GM23338 (cell line): Measurements from ENCODE around the gene JAG2. TPM values are rescaled to one million over a fixed set of nuclear protein-coding genes. Genes with fewer than 3 reads are reported as not detected.

Experiments used
- ATAC-seq: fragments of 200-7000 bp; cut with Tn5 transposase; 3 replicates; pipeline ENCODE4 v1.9.1; 2020
- DNase-seq: peaks from one replicate; pipeline ENCODE4 v3.0.0-alpha.2; 2015; ENCODE audit warnings: low spot score
- H2AFZ ChIP-seq: fragments of 200-600 bp; sonication (generic); 2 replicates; pipeline ENCODE4 v1.8.0; 2016; ENCODE audit warnings: antibody characterized with exemption, mild to moderate bottlenecking, moderate library complexity
- H3F3A ChIP-seq: fragments of 200-600 bp; sonication (generic); replicated peaks from 2 replicates; pipeline ENCODE4 v1.8.0; 2017; ENCODE audit warnings: antibody characterized with exemption, mixed run types, low read depth
- H3K27ac ChIP-seq: fragments of 200-600 bp; sonication (generic); 2 replicates; pipeline ENCODE4 v1.6.1; 2016; ENCODE audit warnings: low read depth
- H3K27me3 ChIP-seq: fragments of 200-600 bp; sonication (generic); 2 replicates; pipeline ENCODE4 v1.8.0; 2016; ENCODE audit warnings: mild to moderate bottlenecking, mixed run types, moderate library complexity; ENCODE audit not compliant: insufficient read depth
- H3K36me3 ChIP-seq: fragments of 200-600 bp; sonication (generic); 2 replicates; pipeline ENCODE4 v1.8.0; 2016; ENCODE audit warnings: mild to moderate bottlenecking; ENCODE audit not compliant: insufficient read depth
- H3K4me1 ChIP-seq: fragments of 200-600 bp; sonication (generic); 2 replicates; pipeline ENCODE4 v1.8.0; 2016; ENCODE audit warnings: mild to moderate bottlenecking, moderate library complexity; ENCODE audit not compliant: insufficient read depth
- H3K4me2 ChIP-seq: fragments of 200-600 bp; sonication (generic); 2 replicates; pipeline ENCODE4 v1.7.1; 2017; ENCODE audit warnings: mixed run types
- H3K4me3 ChIP-seq: fragments of 200-600 bp; sonication (generic); 2 replicates; pipeline ENCODE4 v1.6.1; 2016; ENCODE audit warnings: mixed run types
- H3K79me2 ChIP-seq: fragments of 200-600 bp; sonication (generic); replicated peaks from 2 replicates; pipeline ENCODE4 v1.8.0; 2017; ENCODE audit warnings: mild to moderate bottlenecking; ENCODE audit not compliant: insufficient read depth
- H3K9me2 ChIP-seq: fragments of 200-600 bp; sonication (generic); 2 replicates; pipeline ENCODE4 v1.8.0; 2017; ENCODE audit not compliant: insufficient read depth
- H4K20me1 ChIP-seq: fragments of 200-600 bp; sonication (generic); replicated peaks from 2 replicates; pipeline ENCODE4 v1.8.0; 2017; ENCODE audit warnings: mild to moderate bottlenecking; ENCODE audit not compliant: insufficient read depth
- H3K27ac Mint-ChIP-seq: 2 replicates; pipeline ENCODE4 v1.8.0; 2020; ENCODE audit warnings: inconsistent platforms, mild to moderate bottlenecking, moderate library complexity, mixed read lengths
- H3K27me3 Mint-ChIP-seq: 3 replicates; pipeline ENCODE4 v1.8.0; 2022; ENCODE audit warnings: low read depth, mild to moderate bottlenecking, moderate library complexity, mixed read lengths, inconsistent platforms; ENCODE audit not compliant: insufficient read depth, poor library complexity
- H3K36me3 Mint-ChIP-seq: 3 replicates; pipeline ENCODE4 v1.8.0; 2021; ENCODE audit warnings: low read depth, mild to moderate bottlenecking, inconsistent platforms, moderate library complexity, mixed read lengths
- H3K4me1 Mint-ChIP-seq: 3 replicates; pipeline ENCODE4 v1.8.0; 2020; ENCODE audit warnings: mild to moderate bottlenecking, inconsistent platforms, mixed read lengths
- H3K4me3 Mint-ChIP-seq: 3 replicates; pipeline ENCODE4 v1.8.0; 2021; ENCODE audit warnings: moderate library complexity, mild to moderate bottlenecking, inconsistent platforms, mixed read lengths
- H3K9me3 Mint-ChIP-seq: 3 replicates; pipeline ENCODE4 v1.8.0; 2020; ENCODE audit warnings: moderate library complexity, mild to moderate bottlenecking, inconsistent platforms, mixed read lengths
- EZH2 ChIP-seq: fragments of 200-600 bp; sonication (generic); IDR thresholded peaks from one replicate; pipeline ENCODE4 v1.8.0; 2017; ENCODE audit warnings: antibody characterized with exemption, mild to moderate bottlenecking, low read depth; ENCODE audit not compliant: unreplicated experiment
- JUNB ChIP-seq: IDR thresholded peaks from one replicate; pipeline ENCODE4 v1.6.1; 2016; ENCODE audit warnings: antibody characterized with exemption; ENCODE audit not compliant: unreplicated experiment
- NANOG ChIP-seq: IDR thresholded peaks from 2 replicates; pipeline ENCODE4 v1.6.1; 2016; ENCODE audit warnings: antibody characterized with exemption, borderline replicate concordance
- STAT1 ChIP-seq: IDR thresholded peaks from one replicate; pipeline ENCODE4 v1.6.1; 2016; ENCODE audit warnings: antibody characterized with exemption; ENCODE audit not compliant: unreplicated experiment
- ZNF331 ChIP-seq: fragments of 250-450 bp; sonication (Bioruptor Pico); IDR thresholded peaks from 2 replicates; pipeline ENCODE4 v1.5.0; 2020; ENCODE audit warnings: low read depth, mild to moderate bottlenecking, moderate library complexity
- ZNF462 ChIP-seq: fragments of 250-450 bp; sonication (Bioruptor Pico); IDR thresholded peaks from 2 replicates; pipeline ENCODE4 v1.5.0; 2020; ENCODE audit warnings: mild to moderate bottlenecking, moderate library complexity
- polyA plus RNA-seq: library from polyadenylated mRNA; unstranded; fragments of >200 nt; fragmentation: Nextera tagmentation; extraction: Ambion mirVana; gene quantifications from 2 replicates; pipeline ENCODE4 v1.2.1, GENCODE V29; 2016
- total RNA-seq: library from RNA; depleted of rRNA; stranded (reverse); fragments of >200 nt; shearing (Covaris generic); gene quantifications from 2 replicates; pipeline ENCODE4 v1.2.3, GENCODE V29; 2014
- TF ChIP-seq, protein P1 (sequence below): IDR thresholded peaks from 2 replicates; pipeline ENCODE4 v1.6.1; 2016; ENCODE audit warnings: antibody characterized with exemption

JAG2 gene
- total and polyA plus RNA-seq, 2 experiments from 2014 or later, result 1.9 to 10.3 TPM

DNA sequence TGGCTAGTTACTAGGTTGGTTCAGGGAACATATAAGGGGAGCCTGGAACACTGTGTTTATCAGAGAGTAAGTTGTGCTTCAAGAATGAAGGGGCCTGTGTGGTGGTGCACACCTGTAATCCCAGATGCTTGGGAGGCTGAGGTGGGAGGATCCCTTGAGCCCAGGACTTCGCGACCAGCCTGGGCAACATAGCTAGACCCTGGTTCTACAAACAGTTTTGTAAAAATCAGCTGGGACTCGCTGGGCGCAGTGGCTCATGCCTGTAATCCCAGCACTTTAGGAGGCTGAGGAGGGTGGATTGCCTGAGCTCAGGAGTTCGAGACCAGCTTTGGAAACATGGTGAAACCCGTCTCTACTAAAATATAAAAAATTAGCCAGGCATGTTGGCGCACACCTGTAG, 61.2 kb downstream of the JAG2 start:
- no peaks in the 10 kb centered on the region for H3K27me3 Mint-ChIP-seq
- ATAC-seq, result no peak
- no peak overlapping the region for H3K27ac Mint-ChIP-seq

DNA sequence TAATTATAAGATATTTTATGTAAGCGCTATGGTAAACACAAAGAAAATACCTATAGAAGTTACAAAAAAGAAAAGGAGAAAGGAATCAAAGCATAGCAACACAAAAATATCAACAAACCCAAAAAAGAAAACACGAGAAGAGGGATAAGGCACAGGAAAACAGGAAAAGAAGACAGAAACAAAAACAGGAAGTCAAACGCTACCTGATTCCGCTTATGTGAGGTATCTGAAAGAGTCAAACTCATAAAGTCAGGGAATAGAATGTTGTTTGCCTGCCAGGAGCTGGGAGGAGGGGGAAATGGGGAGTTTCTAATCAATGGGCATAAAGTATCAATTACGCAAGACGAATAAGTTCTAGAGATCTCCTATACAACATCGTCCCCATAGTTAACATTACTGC, 63.4 kb downstream of the JAG2 start:
- TF ChIP-seq ZNF462 (CRISPR knock-in tag), result no peak
- TF ChIP-seq STAT1, result no peak
- TF ChIP-seq JUNB, result no peak
- no peak for TF ChIP-seq ZNF331 (CRISPR knock-in tag)
- TF ChIP-seq EZH2, result no peak

More for the DNA sequence above, 61.2 kb downstream of the JAG2 start:
- no peak for DNase-seq
- no peaks in the 10 kb centered on the region for H3K27me3 ChIP-seq
- H3F3A ChIP-seq, result no peaks in the 10 kb centered on the region
- TF ChIP-seq NANOG (no peak), EZH2 (no peak)
- TF ChIP-seq, protein P1, sequence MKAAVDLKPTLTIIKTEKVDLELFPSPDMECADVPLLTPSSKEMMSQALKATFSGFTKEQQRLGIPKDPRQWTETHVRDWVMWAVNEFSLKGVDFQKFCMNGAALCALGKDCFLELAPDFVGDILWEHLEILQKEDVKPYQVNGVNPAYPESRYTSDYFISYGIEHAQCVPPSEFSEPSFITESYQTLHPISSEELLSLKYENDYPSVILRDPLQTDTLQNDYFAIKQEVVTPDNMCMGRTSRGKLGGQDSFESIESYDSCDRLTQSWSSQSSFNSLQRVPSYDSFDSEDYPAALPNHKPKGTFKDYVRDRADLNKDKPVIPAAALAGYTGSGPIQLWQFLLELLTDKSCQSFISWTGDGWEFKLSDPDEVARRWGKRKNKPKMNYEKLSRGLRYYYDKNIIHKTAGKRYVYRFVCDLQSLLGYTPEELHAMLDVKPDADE, result no peak
- no peaks in the 10 kb centered on the region for H3K36me3 ChIP-seq
- no peak overlapping the region for H2AFZ ChIP-seq
- H3K4me1 ChIP-seq, result no peaks in the 10 kb centered on the region
- H4K20me1 ChIP-seq, result no peaks in the 10 kb centered on the region
- no peaks in the 10 kb centered on the region for H3K79me2 ChIP-seq
- H3K4me2 ChIP-seq, result no peak overlapping the region
- Mint-ChIP-seq H3K36me3 (no peaks in the 10 kb centered on the region; the same call in 2 of the 3 replicates), H3K9me3 (peaks cover 8% of the 10 kb centered on the region; the same call in 2 of the 3 replicates), H3K4me1 (no peaks in the 10 kb centered on the region), H3K4me3 (no peak overlapping the region)
- no peak overlapping the region for H3K27ac ChIP-seq
- no peaks in the 10 kb centered on the region for H3K9me2 ChIP-seq
- no peak overlapping the region for H3K4me3 ChIP-seq

More for the DNA sequence above, 63.4 kb downstream of the JAG2 start:
- H3K4me1 ChIP-seq, result no peaks in the 10 kb centered on the region
- H4K20me1 ChIP-seq, result no peaks in the 10 kb centered on the region
- Mint-ChIP-seq H3K36me3 (no peaks in the 10 kb centered on the region; the same call in 1 of the 3 replicates), H3K4me3 (no peak overlapping the region), H3K9me3 (peaks cover 25% of the 10 kb centered on the region), H3K27me3 (no peaks in the 10 kb centered on the region), H3K4me1 (no peaks in the 10 kb centered on the region), H3K27ac (no peak overlapping the region)
- DNase-seq, result no peak
- ATAC-seq, result no peak
- no peaks in the 10 kb centered on the region for H3K79me2 ChIP-seq
- no peak overlapping the region for H2AFZ ChIP-seq
- no peaks in the 10 kb centered on the region for H3K36me3 ChIP-seq
- H3K27ac ChIP-seq, result no peak overlapping the region
- no peak overlapping the region for H3K4me2 ChIP-seq
- H3K27me3 ChIP-seq, result no peaks in the 10 kb centered on the region
- no peaks in the 10 kb centered on the region for H3K9me2 ChIP-seq
- H3F3A ChIP-seq, result no peaks in the 10 kb centered on the region
- no peak overlapping the region for H3K4me3 ChIP-seq
